HG03432 (cell line): ENCODE results near the gene GNAL.

Source experiments
- ATAC-seq: cut with Tn5 transposase; IDR thresholded peaks from one replicate; pipeline ENCODE4 v1.9.1; 2021; ENCODE audit warnings: mild to moderate bottlenecking, moderate library complexity; ENCODE audit not compliant: unreplicated experiment

Gene GNAL

DNA sequence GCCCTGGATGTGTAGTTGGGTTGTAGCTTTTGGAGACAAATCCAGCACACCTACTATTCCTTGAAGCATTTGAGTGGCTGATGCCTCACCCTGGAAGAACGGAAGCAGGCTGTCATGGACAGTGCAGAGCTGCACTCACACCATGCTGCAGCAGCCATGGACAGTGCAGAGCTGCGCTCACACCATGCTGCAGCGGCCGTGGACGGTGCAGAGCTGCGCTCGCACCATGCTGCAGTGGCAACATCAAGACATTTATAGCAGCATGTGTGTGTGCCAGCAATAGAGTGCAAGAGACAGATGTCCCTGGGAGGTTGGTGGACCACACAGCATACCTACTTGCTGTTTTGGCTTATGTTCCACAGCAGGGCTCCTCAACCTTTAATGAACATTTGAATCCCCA lies 30.6 kb downstream of the GNAL start:
- ATAC-seq: no peak

- no peak for ATAC-seq
These were observed 32.7 kb downstream of the GNAL start for GRCh38 chr18:11721720-11722119.

- no peak for ATAC-seq
These were observed 35.7 kb downstream of the GNAL start for GRCh38 chr18:11724781-11725180.

GRCh38 chr18:11726556-11726955 lies 37.5 kb downstream of the GNAL start:
- no peak for ATAC-seq

- no peak for ATAC-seq
These were observed 39.2 kb downstream of the GNAL start for GRCh38 chr18:11728249-11728648.

DNA sequence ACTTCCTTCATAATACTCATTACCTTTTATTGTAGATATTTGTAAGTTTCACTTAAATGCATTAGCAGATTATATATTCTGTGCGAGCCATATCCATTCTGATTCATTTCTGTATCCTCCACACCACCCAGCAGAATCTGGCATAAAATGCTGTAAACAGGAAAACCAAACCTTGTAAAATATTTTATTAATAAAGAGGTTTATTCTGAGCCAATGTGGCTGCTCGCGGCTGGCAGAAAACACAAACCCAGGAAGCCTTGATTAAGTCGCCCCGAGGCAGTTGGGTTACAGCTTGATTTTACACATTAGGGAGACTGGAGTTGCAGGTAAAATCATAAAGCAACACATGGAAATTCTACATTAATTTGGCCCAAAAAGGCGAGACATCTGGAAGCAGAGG lies 40.5 kb downstream of the GNAL start:
- ATAC-seq: no peak

- no peak for ATAC-seq
These were observed 44.0 kb downstream of the GNAL start for GRCh38 chr18:11733031-11733430.

DNA sequence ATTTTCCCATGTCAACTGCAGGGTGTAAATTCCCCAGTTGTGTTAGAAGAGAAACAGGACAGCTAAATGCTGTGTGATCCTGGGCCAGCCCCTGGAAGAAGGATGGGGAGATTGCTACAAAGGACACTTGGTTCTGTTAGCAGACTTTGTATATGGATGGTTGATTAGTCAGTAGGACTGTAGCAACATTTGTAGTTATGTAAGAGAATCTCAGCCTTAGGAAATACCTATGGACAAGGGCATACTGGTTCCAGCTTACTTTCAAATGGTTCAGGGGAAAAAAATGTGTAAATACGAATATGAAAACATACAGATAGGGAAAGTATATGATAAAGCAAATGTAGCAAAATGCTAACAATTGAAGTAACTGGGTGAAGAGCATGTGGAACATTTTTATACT lies 47.6 kb downstream of the GNAL start:
- no peak for ATAC-seq

- ATAC-seq: no peak
These were observed 50.8 kb downstream of the GNAL start for GRCh38 chr18:11739893-11740292.

DNA sequence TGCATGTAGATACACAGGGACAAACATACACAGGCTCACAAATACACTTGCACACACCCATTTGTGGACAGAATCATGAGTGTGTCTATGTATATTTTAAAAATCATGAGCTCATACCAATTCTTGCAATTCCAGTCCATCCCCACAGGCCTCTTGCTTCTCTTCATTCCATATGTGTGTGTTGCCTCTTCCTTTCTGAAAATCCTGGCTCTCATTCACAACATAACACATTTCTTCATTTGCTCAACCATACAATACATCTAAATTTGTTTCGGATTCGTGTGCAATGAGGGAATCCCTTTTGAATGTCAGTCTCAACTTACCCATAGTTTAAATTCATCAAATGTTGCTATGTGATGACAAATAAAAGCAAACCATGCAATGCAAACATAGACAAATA lies 51.4 kb downstream of the GNAL start:
- no peak for ATAC-seq

DNA sequence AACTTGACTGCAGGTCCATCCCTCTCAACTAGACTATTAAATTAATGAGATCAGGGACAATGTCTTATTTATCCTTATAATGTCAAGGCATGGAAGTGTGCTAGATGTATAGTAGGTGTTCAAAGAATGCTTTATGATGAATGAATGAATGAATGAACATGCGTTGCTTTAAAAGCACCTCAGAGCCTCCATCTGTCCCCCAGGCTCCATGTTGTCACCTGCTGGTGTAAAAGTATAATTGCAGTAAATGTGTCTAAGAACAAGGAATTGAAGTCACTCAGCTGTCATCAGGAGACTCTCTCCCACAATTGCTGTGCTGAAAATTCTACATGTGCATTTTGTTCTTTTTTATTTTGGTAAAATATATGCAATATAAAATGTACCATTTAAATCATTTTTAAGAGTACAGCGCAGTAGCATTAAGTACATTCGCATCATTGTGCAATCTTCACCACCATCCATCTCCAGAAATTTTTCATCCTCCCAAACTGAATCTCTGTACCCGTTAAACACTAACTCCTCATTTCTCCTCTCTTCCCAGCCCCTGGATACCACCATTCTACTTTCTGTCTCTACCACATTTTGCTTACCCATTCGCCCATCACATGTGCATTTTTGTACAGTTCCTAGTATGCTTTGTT lies 52.6 kb downstream of the GNAL start:
- no peak for ATAC-seq

DNA sequence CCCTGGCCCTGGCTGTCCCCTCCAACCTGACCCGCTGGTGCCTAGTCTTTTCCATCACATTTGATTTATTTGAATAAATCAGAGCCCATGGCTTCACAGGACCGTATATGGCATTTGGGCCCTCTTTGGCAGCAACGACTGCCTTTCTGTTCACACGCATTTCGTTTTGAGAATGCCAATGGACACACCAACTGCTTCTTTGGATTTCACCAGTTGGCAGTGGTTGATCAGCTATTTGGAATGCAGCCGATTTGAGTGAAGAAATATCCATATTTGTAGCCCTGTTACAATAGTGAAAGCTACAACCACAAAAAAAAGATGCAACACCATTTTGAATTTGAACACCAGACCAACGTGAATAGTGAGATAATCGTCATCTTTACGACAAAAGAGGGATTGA lies 56.5 kb downstream of the GNAL start:
- ATAC-seq: no peak

DNA sequence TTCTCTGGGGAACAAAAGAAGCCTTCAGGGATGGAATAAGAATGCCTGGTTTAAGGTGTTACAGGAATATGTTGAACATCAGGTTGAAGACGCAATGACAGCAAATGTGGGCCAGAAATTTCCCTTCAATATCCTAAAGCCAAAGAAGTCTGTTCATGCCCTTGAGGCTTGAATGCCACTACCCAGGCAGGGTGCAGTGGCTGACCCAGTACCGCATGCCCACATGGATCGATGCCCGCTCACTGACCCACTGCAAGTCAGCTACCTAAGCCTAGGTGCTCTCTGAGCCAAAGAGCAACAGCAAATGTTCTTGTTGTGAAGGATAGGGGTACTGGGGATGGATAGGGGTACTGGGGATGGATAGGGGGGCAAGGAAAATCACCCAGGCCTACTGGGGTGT lies 58.2 kb downstream of the GNAL start:
- no peak for ATAC-seq

- no peak for ATAC-seq
These were observed 58.7 kb downstream of the GNAL start for GRCh38 chr18:11747731-11748130.

- ATAC-seq: no peak
These were observed 60.2 kb downstream of the GNAL start for GRCh38 chr18:11749305-11749704.

GRCh38 chr18:11750171-11750570 lies 61.1 kb downstream of the GNAL start:
- ATAC-seq: no peak

GRCh38 chr18:11750581-11751310 lies 61.7 kb downstream of the GNAL start:
- ATAC-seq: no peak

GRCh38 chr18:11751341-11752115 lies 62.5 kb downstream of the GNAL start:
- ATAC-seq: no peak

DNA sequence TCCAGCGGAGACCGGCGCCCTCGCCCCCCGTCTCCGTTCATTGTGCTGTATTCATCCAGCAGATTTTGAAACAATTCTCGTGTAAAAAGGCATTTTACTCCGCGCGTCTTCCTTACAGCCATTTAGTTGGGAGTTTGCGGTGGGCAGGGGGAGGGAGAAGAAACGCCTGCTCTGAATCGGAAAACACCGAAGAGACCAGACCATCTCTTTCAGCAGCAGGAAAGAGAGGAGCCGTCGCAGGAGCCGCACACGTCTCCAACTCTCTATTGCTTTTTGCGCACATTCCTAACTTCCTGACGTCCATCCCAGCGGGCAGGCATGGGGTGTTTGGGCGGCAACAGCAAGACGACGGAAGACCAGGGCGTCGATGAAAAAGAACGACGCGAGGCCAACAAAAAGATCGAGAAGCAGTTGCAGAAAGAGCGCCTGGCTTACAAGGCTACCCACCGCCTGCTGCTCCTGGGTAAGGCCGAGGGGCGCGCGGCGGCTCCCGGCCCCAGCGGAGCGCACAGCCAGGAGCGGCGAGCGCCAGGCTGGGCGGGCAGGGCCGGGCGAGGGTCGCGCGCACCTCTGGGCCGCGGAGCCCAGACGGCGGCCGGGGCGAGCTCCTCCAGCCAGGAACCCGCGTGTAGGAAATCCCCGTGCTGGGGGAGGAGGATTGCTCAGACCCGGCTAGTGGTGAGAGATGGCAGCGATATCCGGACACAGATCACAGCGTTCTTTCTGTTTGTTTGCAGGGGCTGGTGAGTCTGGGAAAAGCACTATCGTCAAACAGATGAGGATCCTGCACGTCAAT lies 63.2 kb downstream of the GNAL start:
- ATAC-seq: no peak

DNA sequence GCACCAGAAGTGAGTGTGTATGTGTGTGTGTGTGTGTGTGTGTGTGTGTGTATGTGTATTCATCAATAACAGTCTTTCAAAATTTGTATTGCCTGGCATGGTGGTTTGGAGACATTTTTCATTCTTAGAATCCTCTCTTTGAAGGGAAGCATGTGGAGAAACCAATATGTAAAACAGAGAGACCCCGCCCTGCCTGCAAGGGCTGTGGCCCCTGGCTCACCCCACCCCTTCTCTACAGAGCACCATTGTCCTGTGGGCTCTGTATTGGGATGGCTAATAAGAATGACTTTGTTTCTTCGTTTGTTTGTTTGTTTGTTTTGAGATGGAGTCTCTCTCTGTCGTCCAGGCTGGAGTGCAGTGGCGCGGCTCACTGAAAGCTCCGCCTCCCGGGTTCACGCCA lies 65.9 kb downstream of the GNAL start:
- ATAC-seq: no peak

- ATAC-seq: no peak
These were observed 68.1 kb downstream of the GNAL start for GRCh38 chr18:11757084-11757590.
